HG03342 (cell line): Measurements from ENCODE around the gene PRR15L.

ENCODE experiments used
- ATAC-seq: cut with Tn5 transposase; IDR thresholded peaks from one replicate; pipeline ENCODE4 v1.9.1; 2021; ENCODE audit warnings: mild to moderate bottlenecking, moderate library complexity; ENCODE audit not compliant: unreplicated experiment

Gene PRR15L

GRCh38 chr17:47962901-47963300 lies 5.2 kb upstream of the PRR15L start:
- ATAC-seq: no peak

- no peak for ATAC-seq
Observed at GRCh38 chr17:47961406-47961805, 3.7 kb upstream of the PRR15L start.

GRCh38 chr17:47959825-47960655 lies 2.4 kb upstream of the PRR15L start:
- no peak for ATAC-seq

GRCh38 chr17:47956791-47957590 lies 692 bp downstream of the PRR15L start:
- ATAC-seq: no peak

DNA sequence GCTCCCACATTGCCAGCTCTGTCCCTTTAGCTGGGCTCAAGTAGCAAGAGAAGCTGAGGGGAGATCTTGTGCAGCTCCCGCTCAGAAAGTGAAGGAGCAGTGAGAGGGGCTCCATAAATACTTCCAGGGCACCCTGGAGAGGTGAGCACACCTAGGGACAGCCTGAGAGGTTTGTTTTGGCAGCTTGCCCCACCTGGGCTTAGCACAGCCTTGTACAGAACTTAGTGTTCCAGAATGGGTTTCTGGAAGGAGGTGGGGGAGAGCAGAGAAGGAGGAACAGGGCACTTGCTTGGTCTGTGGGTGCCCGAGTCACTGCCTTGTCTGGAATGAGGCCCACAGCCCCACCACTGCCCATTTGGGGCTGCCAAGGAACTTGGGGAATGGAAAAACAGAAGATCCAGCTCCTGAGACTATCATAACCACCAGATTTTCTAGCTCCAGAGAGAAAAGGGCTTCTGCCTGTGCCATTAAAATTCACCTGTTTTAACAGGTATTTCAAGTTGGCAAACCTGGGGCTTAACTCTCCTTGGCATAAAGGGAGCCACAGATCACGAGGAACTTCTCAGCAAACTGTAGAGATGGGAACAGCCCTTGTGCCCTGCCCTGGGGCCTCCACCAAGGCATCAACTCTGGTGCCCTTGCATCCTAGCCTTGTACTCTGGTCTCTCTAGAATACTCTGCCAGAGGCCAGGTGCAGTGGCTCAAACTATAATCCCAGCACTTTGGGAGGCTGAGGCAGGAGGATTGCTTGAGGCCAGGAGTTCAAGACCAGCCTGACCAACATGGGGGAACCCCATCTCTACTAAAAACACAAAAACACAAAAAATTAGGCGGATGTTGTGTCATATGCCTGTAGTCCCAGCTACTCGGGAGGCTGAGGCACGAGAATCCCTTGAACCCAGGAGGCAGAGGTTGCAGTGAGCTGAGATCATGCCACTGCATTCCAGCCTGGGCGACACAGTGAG lies 1.9 kb downstream of the PRR15L start:
- ATAC-seq: no peak

GRCh38 chr17:47953909-47954308 lies 3.8 kb downstream of the PRR15L start:
- ATAC-seq: no peak

- no peak for ATAC-seq
Observed at GRCh38 chr17:47952171-47953021, 5.3 kb downstream of the PRR15L start.

GRCh38 chr17:47950448-47950847 lies 7.2 kb downstream of the PRR15L start:
- ATAC-seq: no peak

DNA sequence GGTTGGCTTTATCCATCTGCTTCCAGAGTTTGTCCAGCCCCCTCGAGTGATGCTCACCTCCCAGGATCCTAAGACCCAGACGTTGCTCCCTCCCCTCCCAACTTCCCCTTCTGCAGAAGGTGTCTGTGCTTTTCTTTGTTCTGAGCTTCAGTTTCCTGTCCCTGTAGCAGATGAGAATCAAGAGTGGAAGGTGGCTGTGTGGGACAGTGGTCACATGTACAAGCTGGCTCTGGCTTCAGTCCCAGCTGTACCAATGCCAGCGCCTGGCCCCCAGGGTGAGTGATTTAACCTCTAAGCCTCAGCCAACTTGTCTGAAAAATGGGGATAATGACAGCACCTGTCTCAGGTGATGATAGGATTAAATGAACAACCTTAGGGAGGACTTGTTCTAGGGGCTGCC lies 7.7 kb downstream of the PRR15L start:
- no peak for ATAC-seq

GRCh38 chr17:47949197-47949759 lies 8.4 kb downstream of the PRR15L start:
- no peak for ATAC-seq

- no peak for ATAC-seq
Observed at GRCh38 chr17:47948706-47949196, 8.9 kb downstream of the PRR15L start.

DNA sequence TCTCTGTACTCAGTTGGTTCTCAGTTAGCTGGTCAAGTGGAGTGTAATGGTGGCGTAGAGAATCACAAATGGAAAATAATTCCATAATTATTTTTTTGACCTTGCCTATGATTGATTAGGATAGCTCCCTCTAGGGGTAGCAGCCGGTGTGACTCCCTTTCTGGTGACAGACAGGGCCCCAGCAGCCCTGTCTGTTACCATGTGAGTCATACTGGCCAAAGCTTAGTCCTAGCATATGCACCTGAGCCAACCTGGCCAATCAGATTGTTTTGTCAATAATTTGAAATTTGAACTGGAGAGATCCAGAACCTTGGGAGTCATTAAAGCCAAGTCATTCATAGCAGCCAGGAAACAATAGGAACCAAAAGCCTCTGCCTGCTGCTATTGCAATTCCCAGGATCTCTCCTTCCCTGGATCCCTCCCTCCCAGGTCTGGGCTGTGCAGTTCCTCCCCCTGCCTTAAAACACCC lies 10.7 kb downstream of the PRR15L start:
- ATAC-seq: peak; percentile 59

DNA sequence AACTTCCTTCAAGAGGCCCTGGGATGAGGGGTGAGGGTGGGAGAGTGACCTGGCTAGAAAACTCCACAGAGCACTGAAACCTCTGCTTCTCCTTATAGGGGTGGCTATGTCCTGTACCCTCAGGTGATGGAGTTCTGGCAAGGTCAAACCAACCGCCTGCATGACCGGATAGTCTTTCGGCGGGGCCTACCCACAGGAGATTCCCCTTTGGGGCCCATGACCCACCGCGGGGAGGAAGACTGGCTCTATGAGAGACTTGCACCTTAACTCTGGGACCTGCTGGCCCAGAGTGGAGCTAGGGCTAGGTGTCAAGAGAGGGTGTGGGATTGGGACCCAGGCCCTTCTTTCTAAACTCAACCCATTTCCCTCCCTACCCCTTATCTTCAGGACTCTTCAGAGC lies 11.2 kb downstream of the PRR15L start:
- no peak for ATAC-seq

- no peak for ATAC-seq
Observed at GRCh38 chr17:47945529-47946508, 11.9 kb downstream of the PRR15L start.

DNA sequence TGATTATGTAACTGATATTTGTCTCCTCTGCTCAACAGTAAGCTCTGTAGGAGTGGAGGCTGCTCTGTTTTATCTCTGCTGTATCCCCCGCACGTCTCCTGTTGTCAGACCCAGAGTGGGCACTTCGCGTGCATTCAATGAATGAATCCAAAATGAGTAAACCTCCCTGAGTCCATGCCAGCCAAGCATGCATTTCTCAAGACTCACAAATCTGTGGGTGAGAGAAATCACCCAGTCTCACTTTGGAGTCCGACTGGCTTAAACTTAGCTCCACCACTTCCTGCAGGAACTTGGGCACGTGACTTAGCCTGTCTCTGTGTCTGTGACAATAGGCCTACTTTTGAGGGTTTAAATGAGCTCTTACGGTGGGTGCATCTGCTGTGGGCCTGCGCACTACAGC lies 12.6 kb downstream of the PRR15L start:
- ATAC-seq: no peak

GRCh38 chr17:47942568-47942967 lies 15.1 kb downstream of the PRR15L start:
- no peak for ATAC-seq

DNA sequence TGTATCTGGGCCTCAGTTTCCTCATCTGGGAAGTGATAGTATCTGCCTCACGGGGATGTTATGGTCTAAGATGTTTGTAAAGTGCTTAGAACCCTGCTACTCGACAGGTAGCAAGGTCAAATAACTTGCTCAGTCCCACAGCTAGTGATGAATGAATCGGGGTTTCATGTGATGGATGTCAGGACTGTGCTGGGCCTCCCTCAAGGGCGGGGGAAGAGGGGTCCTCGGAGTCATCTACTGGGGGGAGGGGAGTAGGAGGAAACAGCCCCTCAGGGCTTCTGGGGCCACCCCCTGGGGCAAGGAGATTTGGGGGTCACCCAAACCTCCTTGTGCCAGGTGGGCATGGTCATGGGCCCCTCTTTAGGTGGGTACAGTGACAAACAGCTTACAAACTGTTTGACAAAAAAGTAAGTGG lies 15.6 kb downstream of the PRR15L start:
- ATAC-seq: no peak
